GM21423 (cell line): Measurements from ENCODE around the gene ECM2.

Experiments used
- ATAC-seq: cut with Tn5 transposase; IDR thresholded peaks from one replicate; pipeline ENCODE4 v1.9.1; 2021; ENCODE audit warnings: mild to moderate bottlenecking, moderate library complexity; ENCODE audit not compliant: unreplicated experiment

Gene ECM2

DNA sequence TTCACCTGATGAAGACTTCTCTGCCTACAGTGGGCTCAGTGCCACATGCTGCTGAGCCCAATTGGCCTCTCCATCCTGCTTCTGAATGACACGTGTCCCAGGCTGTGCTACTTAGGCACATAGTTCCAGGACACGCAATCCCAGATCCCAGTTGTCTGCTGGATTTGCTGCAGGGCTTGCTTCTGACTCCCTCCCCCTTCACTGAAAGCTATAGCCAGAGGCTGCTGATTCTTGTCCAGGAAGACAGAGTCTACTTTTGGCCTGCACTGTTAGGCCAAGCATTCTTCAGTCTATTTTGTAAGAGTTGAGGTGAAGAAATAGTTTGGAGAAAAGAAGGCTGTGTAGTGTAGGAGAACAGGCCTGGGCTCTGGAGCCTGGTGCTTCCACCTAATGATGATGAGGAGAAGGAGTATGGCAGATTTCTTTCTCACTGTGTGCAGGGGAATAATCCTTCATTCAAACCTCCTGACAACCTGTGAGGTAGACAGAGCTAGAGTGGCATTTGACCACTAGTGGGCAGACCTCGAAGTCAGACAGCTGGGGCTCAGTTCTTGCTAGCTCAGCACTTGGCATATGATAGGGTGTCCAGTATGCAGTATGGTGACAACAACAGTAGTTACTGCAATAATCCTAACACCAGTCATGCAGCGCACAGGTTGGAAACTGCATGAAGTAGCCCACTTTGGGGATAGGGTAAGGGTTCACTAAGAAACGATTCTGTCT lies 34.0 kb downstream of the ECM2 start:
- no peak for ATAC-seq

DNA sequence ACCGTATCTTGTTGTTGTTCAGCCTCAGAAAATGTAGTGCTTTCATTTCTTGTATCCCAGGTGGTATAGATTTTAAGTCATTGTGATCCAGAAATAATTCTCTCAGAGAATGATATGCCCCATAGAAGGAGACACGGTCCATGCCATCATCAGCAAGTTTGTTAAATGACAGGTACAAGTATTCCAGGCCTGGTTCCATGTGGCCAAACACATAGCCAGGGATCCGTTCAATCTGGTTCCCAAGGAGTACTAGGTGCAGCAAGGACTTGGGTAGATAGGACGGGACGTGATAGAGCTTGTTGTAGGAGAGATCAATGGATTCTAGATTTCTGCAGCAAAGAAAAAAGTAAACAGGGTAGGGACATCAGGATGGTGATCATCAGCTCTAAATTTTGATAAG lies 35.1 kb downstream of the ECM2 start:
- ATAC-seq, result no peak

DNA sequence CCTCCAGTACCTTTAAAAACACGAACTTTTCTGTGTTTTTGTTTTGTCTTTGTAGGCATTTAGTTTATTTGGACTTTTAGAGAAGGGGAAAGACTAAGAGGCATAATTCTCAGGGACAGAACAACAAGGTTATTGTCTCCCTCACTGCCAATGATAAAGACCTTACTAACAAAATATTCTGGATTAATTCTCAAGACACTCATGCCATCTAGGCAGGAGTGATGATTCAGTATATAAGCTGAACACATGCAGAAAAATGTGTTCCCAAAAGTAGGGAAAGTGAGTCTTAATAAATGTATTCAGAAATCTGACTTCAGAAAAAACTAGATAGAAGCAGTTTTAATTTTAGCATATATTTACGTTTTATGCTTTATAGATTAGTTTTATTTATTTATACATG lies 36.1 kb downstream of the ECM2 start:
- ATAC-seq, result no peak

DNA sequence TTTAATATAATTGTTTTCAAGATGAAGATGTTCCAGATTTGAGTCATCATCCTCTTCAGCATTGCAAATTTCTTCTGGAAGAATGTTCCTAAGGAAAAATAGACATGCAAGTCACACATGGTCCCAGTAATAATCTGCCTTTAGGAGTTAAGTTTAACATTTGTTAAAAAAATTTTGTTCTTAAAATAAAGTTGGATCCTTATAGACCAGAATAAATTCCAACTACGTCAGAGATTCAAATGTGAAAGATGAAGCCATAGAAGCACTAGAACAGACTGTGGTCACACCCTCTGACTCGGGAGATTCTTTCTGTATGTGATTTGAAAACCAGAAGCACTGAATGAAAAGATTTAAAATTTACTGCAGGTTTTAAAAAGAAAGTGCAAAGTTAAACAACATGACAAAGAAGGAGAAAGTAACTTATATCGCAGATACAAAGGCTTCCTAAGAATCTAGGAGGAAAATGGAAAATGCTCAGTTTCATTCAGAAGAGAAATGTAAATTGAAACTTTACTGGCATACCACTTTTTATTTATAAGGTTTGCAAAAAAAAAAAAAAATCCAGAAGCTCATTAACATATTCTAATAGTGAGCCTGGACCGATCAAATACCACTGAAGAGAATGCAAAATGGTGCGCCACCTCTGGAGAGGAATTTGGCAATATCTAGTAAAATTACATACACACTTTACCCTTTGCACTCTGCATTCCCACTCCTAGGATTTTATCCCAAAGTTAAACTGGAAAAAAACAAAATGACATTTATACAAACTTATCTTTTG lies 39.2 kb downstream of the ECM2 start:
- no peak for ATAC-seq

DNA sequence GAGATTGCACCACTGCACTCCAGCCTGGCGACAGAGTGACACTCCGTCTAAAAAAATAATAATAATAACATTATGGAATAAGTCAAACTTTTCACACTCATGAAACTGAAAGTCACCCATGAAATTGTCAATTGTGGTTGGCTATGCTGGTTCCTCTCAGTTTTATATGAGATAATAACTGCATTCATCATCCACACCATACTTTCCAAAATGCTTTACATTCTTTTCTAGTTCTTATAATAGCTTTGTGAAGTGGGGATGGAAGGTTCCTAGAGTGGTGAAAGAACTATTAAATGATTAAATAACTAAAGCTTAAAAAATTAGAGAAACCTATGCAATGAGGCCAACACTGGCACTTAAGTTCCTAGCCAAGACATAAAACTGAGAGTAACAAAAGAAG lies 40.9 kb downstream of the ECM2 start:
- no peak for ATAC-seq

DNA sequence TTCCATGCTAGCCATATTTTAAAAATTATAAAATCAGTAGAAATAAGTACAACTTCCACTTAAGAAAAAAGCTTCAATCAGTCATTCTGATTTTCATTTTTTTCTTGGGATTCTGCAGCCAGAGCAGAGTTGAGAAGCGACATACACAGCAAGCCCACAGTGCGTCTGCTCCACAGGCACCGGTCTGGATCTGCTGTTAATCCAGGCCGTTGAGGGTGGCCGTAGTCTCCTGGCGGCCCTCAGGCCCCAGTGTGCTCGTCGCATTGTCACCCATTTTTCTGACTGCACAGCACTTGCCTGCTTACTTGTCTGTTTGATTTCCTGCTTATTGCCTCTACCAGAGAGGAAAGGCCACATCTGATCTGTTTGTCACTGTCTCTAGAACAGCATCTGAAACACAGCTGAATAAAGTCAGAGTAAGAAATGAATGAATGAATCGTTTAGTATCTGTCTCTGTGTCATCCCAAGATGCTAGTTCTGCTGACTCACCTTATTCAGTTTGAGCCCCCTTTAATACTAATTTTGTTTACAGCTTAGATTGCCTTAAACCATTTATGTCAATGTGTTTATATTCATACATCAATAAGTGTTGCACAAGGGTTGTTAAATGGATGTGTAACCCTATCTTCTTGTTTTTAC lies 41.9 kb downstream of the ECM2 start:
- no peak for ATAC-seq

DNA sequence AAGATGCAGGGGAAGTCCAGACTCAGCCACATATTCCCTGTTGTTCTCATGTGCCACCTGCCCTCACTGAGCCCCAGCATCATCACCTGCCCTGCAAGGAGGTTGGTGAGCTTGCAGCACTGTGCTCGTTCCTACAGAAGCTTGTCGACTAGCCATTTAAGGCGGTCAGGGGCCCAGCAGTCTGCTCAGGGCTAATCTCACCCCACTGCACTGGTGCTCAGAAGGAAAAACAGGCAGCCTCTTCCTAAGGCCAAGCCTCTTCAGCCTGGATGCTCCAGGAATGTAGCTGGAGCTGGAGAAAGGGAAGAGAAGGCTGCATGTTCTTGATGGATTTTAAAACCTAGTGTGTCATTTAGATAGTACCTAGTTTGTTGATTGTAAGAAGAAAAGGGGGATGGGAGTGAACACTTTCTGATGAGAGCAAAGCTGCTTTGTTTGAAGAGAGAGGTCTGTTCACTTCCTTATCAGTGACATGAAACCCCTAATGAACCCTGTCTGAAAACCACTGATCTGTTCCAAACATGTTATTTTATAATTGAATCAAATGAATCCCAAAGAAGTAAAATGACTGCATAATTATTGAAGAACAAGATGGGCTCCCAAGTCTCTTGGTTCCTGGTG lies 42.9 kb downstream of the ECM2 start:
- ATAC-seq, result no peak

DNA sequence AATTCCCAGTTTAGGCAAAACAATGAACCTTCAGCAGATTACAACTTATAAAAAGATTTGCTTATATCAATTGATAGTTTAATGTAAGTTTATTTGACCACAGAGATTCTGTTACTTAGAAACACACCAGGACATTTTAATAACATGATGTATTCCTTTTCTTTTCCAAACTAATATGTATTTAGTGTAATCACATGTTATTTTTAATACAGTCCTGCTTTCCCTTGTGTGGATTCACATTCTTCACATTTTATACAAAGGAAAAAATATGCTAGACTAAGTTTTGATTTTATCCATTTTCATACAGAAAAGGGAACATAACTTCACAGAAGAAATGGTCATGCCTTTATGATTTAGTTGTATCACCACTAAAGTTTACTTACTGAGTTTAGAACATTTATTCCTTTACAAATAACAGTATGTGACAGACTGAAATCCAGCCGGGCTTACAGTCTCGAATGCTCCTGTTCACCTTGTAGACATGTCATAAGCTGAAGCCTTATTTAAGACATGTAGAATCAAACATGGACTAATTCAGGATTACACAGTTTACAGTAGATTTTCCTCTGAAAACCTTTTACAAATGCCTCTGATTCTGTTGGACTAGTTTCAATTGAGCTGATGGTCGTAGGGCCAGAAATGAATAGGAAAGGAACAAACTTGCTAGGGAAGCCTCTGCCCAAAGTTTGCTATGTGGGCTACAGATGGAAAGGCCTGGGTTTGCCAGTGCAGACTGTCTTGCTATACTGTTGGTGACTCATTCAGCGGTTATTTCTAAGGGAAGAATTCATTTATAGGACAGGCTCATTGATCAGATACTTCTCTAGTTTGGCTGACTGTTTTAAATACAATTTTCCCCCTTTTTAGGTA lies 46.9 kb downstream of the ECM2 start:
- ATAC-seq, result no peak

DNA sequence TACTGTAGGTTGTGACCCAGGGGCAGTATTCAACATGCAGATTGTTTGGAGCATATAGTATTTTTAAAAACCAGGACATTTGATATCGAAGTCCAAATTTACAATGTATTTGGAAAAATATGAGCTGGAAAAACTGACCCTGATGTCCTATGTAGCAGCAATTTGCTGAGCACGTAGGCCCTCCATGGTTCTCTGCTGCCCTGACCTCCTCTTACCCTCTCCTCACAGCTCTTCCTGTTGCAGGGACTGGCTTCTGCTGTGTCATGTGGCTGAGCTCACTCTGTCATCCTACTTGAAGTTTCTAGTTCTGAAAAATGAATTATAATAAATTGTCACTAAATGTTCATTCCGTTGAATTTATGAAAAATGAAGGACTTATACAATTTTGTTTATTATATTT lies 49.4 kb downstream of the ECM2 start:
- ATAC-seq, result no peak

DNA sequence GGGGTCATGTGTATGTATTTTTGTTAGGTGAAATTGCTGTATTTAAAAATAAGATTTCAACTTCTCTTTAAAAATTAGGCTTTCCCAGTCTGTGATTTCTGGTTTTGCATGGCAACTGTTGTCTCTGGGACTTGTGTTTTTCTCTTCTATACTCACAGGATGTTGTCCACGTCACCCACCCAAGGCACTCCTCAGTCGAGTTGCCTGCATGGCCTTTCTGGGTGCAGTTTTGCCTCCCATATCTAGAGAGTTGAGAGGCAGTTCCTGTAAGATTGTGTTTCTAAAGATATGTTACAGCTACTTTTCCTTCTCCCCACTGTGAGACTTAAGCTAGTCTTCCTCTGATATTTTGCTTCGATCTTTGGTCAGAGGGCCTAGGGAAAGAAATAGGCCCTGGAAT lies 51.2 kb downstream of the ECM2 start:
- no peak for ATAC-seq

DNA sequence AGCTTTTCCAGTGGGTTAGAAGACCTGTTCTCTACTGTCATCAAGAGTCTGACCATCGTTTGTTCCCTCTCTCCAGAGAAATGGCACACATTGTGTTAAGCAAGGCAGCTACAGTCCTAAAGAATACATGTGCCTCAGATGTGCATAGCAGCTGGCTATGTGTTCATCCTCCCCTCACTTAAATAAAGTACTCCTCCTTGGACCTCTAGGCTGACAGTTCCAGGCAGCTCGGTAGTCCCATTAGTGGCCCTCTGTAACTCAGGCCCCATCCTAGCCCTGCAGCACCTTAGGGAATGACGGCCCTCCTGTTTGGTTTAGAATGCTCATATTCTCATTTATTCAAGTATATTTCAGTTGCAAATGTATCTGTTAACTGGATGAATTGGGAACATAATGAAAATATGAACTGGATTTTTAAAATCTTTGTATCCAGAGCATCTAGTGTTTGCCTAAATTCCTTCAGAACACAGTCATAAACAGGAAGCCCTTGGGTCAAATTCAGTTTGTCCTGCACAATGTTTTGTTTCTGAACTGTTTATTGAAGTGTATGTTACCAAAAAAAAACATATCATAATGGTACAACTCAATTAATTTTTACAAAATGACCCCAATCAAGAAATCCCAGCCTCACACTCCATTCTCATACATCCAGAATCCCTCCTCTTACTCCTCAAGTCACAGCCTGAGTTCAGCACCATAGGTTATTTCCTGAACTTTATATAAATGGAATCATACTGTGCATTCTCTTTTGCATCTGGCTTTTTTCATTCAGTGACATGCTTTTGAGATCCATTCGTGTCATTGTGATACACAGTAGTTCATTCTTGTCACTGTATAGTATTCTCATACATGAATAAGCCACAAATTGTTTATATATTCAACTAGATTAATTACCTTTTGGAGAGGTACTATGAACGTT lies 51.9 kb downstream of the ECM2 start:
- ATAC-seq, result no peak

DNA sequence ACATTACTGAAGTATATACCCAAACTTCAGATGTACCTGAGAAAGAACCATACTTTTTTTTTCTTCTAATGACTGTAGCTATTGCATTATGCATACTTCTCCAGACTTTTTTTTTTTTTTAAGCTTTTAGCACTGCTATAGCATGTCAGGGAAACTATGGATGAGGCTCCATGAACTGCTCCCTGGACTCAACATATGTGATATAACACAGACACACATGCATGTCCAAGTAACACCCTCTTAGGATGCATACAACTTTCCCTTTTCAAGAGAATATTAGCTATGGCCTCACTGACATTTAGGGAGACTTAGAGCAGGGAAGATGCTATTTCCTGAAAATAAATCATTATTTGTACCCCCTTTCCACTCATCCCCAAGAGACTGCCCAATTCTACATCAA lies 53.0 kb downstream of the ECM2 start:
- ATAC-seq, result no peak

DNA sequence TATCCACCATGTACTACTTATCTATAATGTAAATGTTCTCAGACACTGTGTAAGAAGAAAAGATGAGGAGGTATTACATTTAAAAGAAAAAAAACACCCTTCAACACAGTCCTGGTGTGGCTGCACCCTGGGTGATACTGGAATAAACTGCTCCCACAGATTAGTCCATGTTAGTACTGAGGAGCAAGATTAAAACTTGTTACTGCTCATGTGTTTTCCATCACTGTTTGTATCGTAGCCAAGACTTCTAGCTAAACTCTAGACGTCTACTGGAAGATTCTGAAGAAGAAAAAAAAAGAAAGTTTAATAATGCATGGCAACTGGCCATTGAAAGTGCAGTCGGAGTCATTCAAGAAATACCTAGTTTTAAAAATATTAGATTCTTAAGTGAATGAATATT lies 53.5 kb downstream of the ECM2 start, which contains the start of gene ASPN:
ASPN (minus strand) TSS at position 178 of the 400 bp plus-strand sequence.
- ATAC-seq, result no peak

DNA sequence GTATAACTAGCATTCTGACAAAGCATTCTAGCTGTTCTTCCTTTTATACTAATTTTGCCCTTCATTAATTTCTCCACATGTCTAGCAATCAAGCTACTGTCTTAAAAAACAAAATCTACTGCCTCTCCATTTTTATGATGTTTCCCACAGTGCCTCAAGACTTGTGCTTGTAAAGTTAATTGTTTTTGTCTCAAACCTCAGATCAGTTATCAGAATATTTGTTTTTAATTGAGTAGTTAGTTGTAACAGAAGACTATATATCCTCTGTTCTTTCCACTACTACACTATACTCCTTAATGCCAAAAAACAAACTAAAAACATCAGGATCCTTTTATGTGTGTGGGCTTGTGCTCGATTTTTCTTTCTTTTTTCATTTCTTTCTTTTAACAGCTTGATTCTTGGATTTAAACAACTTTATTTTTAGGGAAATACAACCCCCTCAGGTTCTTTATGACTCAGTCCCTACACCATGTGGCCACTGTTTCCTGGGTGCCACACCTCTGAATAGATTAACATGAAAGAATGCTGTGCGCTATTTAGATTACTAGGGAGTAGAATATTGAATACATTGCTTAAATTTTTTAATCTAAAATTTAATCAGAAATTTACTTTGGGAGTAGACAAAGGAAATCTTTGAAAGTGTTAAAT lies 54.7 kb downstream of the ECM2 start:
- ATAC-seq, result no peak

DNA sequence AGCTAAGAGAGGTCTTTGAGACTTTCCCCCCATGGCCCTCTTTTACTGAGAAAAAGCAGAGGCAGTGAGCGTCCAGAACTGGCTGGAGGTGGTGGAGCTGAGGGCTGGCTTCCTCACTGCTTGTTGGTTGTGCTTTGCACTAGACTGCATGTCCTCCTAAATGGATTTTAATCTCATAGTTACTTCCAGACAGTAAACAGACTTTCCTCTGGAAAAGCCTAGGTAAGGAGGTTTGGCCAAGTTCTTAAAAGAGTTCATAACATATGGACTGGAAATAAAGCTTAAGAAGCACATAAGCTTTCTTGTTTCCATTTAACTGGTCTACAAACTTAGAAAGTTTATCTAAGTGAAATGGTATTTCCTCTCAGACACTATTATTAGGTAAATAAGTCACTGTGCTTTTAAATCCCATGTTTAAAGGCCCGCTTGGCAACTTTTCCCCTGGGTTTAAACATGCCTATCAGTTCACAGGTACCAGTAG lies 55.5 kb downstream of the ECM2 start:
- ATAC-seq, result no peak

DNA sequence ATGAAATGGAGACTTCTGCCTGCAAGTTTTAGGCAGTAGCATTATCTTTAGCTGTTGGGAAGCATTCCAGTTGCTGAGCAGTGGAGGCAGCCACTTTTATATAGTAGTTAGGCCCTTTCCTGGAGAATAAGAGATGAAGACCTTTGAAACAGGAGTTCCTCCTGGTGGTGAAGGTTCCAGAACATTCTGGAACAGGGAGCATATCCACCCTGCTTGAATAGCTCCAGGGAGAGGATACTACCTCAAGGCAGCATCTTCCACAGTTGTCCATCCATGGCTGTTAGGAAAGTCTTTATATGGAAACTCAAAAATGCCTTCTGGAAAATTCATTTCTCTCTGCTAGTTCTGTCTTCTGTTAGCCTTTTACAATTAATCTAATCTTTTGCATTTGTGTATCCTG lies 56.4 kb downstream of the ECM2 start:
- no peak for ATAC-seq

DNA sequence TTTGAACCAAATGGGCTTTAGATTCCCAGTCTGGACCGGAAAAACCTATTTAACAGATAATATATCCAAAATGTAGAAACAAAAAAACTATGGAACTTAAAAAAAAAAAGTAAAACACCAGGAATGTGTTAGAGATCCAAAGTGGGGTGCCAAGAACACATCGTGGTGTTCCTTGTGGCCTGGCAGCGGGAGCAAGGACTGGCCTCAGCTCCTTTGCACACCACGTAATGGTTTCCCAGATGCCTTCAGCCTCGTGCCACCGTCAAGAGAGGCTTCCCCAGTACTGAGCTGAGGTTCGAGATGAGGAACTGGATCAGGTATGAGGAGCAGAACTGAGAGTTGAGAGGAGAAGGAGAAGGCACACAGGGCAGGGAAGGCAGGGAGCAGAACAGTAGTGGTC lies 57.0 kb downstream of the ECM2 start:
- ATAC-seq, result no peak

DNA sequence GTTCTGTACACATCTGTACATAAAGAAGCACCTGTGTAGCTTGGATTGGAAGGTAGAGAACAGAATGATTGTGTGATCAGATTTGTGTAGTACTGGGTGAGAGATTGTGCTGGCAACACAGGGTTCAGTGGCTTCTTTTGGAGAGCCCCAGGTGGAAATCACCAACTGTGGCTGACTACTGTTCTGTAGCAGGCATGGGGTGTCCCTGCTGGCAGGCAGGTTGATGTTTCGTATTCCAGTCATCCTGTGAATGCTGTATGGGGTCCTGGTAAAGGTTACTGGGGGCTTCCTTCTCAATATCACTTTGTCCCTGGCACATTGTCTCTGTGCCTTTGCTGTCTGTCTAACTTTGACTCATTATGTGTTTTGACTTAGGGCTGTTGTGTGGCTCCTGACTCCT lies 58.8 kb downstream of the ECM2 start:
- no peak for ATAC-seq

DNA sequence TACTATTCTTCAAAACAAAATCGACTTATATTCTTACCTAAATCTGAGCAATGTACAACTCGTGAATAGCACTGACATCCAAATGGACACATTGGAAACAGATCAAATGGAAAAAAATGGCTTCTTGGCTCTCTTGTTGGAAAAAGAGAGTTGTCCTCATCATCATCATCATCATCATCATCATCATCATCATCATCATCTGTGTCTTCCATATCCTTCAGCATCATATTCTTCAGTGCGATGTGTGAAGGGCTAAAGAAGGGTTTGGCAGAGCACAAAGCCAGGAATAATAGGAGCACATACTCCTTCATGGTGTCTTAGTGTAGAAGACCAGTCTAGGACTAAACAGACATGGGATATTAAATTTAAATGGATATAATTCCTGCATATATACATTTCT lies 61.2 kb downstream of the ECM2 start:
- no peak for ATAC-seq
